ENCODE measurements around the gene MRPS5.
"Not testable (repeated sequence)": the region's sequence is repeated elsewhere in the genome, so short reads cannot be mapped to it uniquely, and the experiment has no call there.

Gene MRPS5

DNA sequence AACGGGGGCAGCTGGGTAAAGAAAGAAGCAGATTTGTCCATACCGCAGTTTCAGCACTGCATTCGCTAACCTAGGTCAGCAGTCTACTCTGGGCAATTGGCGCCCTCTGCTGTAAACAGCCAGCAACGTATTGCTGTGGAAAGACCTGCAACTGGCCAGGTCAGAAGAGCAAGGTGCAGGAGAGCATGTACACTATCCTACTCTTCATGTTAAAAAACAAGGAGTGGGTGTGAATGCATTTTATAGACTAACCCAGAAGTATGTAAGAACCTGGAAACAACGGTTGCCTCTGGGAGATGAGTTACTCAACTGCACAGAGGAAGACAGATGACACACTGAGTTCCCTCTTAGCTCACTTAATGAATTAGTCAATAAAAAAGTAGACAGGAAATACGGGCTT lies 6.2 kb downstream of the MRPS5 start:
- peaks cover 50% of the 10 kb centered on the region for H3K36me3 ChIP-seq (ENCODE audit: insufficient read depth, low read length)
- H3K4me1 ChIP-seq (ENCODE audit: insufficient read depth, low read length), result peaks cover under 1% of the 10 kb centered on the region
- H3K4me3 ChIP-seq (ENCODE audit: low read length), result no peak overlapping the region

DNA sequence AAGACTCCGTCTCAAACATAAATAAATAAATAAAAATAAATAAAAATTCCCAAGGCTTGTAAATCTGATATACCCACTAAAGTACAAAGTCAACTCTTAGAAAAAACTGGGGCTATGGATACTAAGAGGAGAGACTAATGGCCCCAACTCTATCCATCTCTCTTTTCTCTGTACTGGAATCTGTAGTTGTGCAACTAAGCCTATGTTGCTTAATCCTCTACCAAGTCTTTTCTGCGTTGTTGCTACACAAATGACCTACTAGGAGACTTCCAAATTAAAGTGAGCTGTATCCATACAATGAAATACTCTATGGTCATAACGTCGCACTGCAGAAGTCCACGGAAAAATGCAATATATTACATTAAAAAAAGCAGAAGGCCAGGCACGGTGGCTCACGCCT lies 8.1 kb downstream of the MRPS5 start:
- H3K36me3 ChIP-seq (ENCODE audit: insufficient read depth, low read length), result peaks cover 63% of the 10 kb centered on the region
- peaks cover 4% of the 10 kb centered on the region for H3K9me3 ChIP-seq (ENCODE audit: low read length)
- H3K27me3 ChIP-seq (ENCODE audit: insufficient read depth, low read length), result no peaks in the 10 kb centered on the region
- no peak overlapping the region for H2AFZ ChIP-seq (ENCODE audit: low read depth, low read length)
- no peak overlapping the region for H3K4me3 ChIP-seq (ENCODE audit: low read length)
- H3K4me1 ChIP-seq (ENCODE audit: insufficient read depth, low read length), result no peaks in the 10 kb centered on the region

More for the DNA sequence above, 6.2 kb downstream of the MRPS5 start:
- Histone ChIP-seq H3K27me3 (ENCODE audit: insufficient read depth, low read length) (no peaks in the 10 kb centered on the region), H3K9me3 (ENCODE audit: low read length) (peaks cover 7% of the 10 kb centered on the region), H2AFZ (ENCODE audit: low read depth, low read length) (no peak overlapping the region)

DNA sequence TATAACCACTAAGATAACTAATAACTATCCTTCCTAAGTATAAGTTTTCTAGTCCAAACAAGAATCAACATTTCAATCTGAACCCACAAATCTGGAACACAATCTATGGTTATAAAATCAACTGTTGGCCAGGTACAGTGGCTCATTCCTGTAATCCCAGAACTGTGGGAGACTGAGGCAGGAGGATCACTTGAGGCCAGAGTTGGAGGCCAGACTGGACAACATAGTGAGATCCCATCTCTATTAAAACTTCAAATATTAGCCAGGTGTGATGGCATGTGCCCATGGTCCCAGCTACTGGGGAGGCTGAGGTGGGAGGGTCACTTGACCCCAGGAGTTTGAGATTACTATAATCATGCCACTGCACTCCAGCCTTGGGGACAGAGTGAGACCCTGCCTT lies 11.2 kb downstream of the MRPS5 start:
- Histone ChIP-seq H3K36me3 (ENCODE audit: insufficient read depth, low read length) (peaks cover 77% of the 10 kb centered on the region), H3K4me1 (ENCODE audit: insufficient read depth, low read length) (no peaks in the 10 kb centered on the region), H3K27me3 (ENCODE audit: insufficient read depth, low read length) (no peaks in the 10 kb centered on the region), H3K4me3 (ENCODE audit: low read length) (no peak overlapping the region), H2AFZ (ENCODE audit: low read depth, low read length) (no peak overlapping the region), H3K9me3 (ENCODE audit: low read length) (no peaks in the 10 kb centered on the region)

DNA sequence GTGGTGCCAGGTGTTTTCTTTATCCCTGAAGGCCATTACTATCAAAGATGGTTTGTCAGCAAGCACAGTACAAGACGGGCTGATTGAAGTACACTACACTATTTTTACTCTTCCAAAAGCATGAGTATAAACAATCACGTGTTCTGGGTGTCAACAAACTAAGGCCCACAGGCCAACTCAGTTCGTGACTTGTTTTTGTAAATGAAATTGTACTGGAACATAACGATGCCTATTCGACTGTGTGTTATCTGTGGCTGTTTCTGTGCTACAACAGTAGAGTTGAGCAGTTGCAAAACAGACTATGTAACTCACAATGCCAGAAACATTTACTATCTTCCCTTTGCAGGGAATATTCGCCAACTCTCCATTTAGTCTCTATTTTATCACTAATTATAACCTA lies 12.3 kb downstream of the MRPS5 start:
- Histone ChIP-seq H3K9me3 (ENCODE audit: low read length) (no peaks in the 10 kb centered on the region), H2AFZ (ENCODE audit: low read depth, low read length) (no peak overlapping the region), H3K4me1 (ENCODE audit: insufficient read depth, low read length) (no peaks in the 10 kb centered on the region), H3K4me3 (ENCODE audit: low read length) (no peak overlapping the region), H3K27me3 (ENCODE audit: insufficient read depth, low read length) (no peaks in the 10 kb centered on the region), H3K36me3 (ENCODE audit: insufficient read depth, low read length) (peaks cover 78% of the 10 kb centered on the region)

DNA sequence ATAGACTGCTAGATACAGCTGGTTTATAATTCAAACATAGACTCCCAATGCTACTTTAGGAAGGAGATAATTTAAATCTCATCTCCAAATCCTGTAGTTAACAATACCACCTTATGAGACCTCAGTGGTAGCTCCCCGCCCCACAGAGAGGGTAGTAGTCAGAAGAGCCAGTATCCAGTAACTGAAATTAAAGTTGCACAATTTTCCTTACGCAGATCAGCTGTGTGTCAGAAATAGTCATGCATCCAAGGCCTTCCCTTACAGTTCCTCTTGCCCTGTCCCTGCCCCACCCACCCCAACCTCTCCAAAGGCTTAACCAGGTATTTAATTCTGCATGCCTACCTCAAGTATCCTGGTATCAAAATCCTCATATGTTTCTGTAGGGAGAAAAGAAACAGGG lies 15.5 kb downstream of the MRPS5 start:
- Histone ChIP-seq H3K4me1 (ENCODE audit: insufficient read depth, low read length) (no peaks in the 10 kb centered on the region), H3K9me3 (ENCODE audit: low read length) (no peaks in the 10 kb centered on the region), H3K36me3 (ENCODE audit: insufficient read depth, low read length) (peaks cover 87% of the 10 kb centered on the region), H2AFZ (ENCODE audit: low read depth, low read length) (no peak overlapping the region), H3K27me3 (ENCODE audit: insufficient read depth, low read length) (no peaks in the 10 kb centered on the region), H3K4me3 (ENCODE audit: low read length) (no peak overlapping the region)

DNA sequence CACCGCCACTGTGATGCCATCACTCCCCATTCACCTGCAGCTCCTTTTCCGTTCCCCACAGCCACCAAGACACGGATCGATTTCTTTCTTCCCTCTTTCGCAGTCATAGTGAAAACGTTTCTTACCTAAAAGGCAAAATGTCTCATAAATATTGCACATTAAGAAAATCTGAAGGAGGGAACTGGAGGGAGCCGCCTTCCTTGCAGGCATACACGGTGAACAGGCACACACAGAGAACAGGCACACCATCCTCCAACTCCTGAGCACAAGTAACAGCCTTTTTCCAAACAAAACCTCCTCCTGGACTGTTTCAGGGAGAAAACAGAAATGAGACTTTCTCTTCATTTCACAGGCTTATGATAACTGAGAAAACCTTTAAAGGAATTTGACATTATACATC lies 17.0 kb downstream of the MRPS5 start:
- H3K36me3 ChIP-seq (ENCODE audit: insufficient read depth, low read length), result peaks cover 84% of the 10 kb centered on the region
- H2AFZ ChIP-seq (ENCODE audit: low read depth, low read length), result no peak overlapping the region

DNA sequence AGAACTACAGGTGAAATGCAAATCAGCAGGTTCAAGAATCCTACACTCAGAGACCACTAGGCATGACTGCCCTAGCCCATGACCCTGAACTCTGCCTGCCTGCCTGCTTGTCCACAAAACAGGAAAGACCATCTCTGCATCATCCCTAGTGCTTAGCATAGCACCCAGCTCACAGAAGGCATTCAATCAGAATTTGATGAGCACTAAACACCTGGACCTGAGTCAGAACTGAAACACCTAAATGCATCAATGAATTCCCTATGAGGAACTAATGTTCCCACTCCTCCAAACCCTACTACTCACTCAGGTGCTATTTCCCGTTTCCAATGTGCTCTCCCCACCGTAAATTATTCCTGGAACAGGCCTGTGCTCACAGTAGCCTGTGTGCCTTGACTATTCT lies 21.7 kb downstream of the MRPS5 start:
- H3K4me1 ChIP-seq (ENCODE audit: insufficient read depth, low read length), result no peaks in the 10 kb centered on the region
- peaks cover 3% of the 10 kb centered on the region for H3K9me3 ChIP-seq (ENCODE audit: low read length)
- H3K36me3 ChIP-seq (ENCODE audit: insufficient read depth, low read length), result peaks cover 48% of the 10 kb centered on the region
- no peaks in the 10 kb centered on the region for H3K27me3 ChIP-seq (ENCODE audit: insufficient read depth, low read length)
- no peak overlapping the region for H2AFZ ChIP-seq (ENCODE audit: low read depth, low read length)
- no peak overlapping the region for H3K4me3 ChIP-seq (ENCODE audit: low read length)

More for the DNA sequence above, 17.0 kb downstream of the MRPS5 start:
- Histone ChIP-seq H3K4me3 (ENCODE audit: low read length) (no peak overlapping the region), H3K9me3 (ENCODE audit: low read length) (peaks cover 3% of the 10 kb centered on the region), H3K27me3 (ENCODE audit: insufficient read depth, low read length) (no peaks in the 10 kb centered on the region), H3K4me1 (ENCODE audit: insufficient read depth, low read length) (no peaks in the 10 kb centered on the region)

DNA sequence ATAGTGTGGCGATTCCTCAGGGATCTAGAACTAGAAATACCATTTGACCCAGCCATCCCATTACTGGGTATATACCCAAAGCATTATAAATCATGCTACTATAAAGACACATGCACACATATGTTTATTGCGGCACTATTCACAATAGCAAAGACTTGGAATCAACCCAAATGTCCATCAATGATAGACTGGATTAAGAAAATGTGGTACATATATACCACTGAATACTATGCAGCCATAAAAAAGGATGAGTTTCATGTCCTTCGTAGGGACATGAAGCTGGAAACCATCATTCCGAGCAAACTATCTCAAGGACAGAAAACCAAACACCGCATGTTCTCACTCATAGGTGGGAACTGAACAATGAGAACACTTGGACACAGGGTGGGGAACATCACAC lies 23.3 kb downstream of the MRPS5 start:
- H3K4me1 ChIP-seq (ENCODE audit: insufficient read depth, low read length); H3K27me3 ChIP-seq (ENCODE audit: insufficient read depth, low read length); H2AFZ ChIP-seq (ENCODE audit: low read depth, low read length); H3K4me3 ChIP-seq (ENCODE audit: low read length); H3K9me3 ChIP-seq (ENCODE audit: low read length): not testable (repeated sequence)
- peaks cover 36% of the 10 kb centered on the region for H3K36me3 ChIP-seq (ENCODE audit: insufficient read depth, low read length)

DNA sequence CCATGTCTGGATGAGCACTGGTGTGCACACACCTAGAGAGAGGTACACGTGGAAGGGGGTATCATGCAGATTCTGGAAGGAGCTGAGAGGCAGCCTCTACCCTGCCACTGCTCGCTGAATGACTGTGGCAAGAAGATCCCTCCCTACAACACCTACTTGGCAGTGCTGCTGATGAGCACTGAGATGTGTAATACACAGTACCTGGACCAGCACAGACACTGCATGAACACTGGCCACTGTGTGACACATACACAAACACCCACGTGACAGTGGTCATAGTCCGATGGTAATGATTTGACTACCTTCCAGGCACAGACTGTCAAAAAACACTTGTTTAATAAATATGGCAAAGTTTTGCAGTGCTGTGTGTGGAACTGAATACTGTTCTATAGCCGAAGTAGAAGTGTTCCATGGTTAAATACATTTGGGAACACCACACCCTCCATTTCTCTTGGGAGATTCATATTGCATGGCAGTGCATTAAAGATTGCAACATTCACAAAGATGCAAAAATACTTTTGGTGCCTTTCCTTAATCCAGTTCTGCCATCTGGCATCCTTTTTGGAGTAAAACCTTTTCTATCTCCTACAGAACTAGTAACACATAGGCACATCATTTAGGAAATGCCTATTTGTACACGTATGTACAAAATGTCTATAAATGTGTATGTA lies 29.6 kb downstream of the MRPS5 start:
- Histone ChIP-seq H3K36me3 (ENCODE audit: insufficient read depth, low read length) (peaks cover 42% of the 10 kb centered on the region), H3K4me3 (ENCODE audit: low read length) (no peak overlapping the region), H3K4me1 (ENCODE audit: insufficient read depth, low read length) (no peaks in the 10 kb centered on the region), H3K9me3 (ENCODE audit: low read length) (peaks cover 39% of the 10 kb centered on the region), H2AFZ (ENCODE audit: low read depth, low read length) (no peak overlapping the region), H3K27me3 (ENCODE audit: insufficient read depth, low read length) (no peaks in the 10 kb centered on the region)

DNA sequence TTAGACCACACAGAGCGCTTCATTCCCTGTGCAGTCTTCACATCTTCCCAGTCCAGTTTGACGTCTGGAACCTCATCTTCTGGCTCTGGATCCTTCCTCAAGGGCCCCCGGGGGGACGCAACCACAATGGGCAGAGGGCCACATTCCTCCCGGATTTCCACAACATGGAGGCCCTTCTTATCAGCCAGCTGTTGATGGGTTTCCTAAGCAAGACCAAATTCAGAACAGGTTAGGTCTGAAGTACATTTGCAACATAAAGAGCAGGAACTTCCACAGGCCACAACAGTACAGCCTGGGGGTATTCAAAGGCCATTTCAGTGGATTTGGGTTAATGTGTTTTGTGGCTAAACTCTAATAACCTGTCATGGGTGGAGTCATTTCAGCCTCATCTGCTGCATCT lies 34.2 kb downstream of the MRPS5 start:
- H3K4me1 ChIP-seq (ENCODE audit: insufficient read depth, low read length), result no peaks in the 10 kb centered on the region
- peaks cover 35% of the 10 kb centered on the region for H3K9me3 ChIP-seq (ENCODE audit: low read length)
- peaks cover 51% of the 10 kb centered on the region for H3K36me3 ChIP-seq (ENCODE audit: insufficient read depth, low read length)
- no peak overlapping the region for H3K4me3 ChIP-seq (ENCODE audit: low read length)
- no peaks in the 10 kb centered on the region for H3K27me3 ChIP-seq (ENCODE audit: insufficient read depth, low read length)
- no peak overlapping the region for H2AFZ ChIP-seq (ENCODE audit: low read depth, low read length)

DNA sequence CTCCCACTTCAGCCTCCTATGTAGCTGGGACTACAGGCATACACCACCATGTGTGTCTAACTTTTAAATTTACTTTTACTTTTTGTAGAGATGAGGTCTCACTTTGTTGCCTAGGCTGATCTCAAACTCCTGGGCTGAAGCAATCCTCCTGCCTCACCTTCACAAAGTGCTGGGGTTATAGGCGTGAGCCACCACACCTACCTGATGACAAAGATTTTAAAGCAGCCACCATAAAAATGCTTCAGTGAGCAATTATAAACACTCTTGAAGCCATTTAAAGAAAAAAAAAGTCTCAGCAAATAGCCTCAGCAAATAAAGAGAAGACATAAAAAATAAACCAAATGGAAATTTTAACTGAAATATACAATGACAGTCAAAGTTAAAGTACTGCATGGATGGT lies 35.6 kb downstream of the MRPS5 start:
- H3K4me3 ChIP-seq (ENCODE audit: low read length), result no peak overlapping the region
- H3K4me1 ChIP-seq (ENCODE audit: insufficient read depth, low read length), result no peaks in the 10 kb centered on the region
- H3K27me3 ChIP-seq (ENCODE audit: insufficient read depth, low read length), result no peaks in the 10 kb centered on the region
- peaks cover 28% of the 10 kb centered on the region for H3K9me3 ChIP-seq (ENCODE audit: low read length)
- peaks cover 40% of the 10 kb centered on the region for H3K36me3 ChIP-seq (ENCODE audit: insufficient read depth, low read length)
- H2AFZ ChIP-seq (ENCODE audit: low read depth, low read length), result no peak overlapping the region

DNA sequence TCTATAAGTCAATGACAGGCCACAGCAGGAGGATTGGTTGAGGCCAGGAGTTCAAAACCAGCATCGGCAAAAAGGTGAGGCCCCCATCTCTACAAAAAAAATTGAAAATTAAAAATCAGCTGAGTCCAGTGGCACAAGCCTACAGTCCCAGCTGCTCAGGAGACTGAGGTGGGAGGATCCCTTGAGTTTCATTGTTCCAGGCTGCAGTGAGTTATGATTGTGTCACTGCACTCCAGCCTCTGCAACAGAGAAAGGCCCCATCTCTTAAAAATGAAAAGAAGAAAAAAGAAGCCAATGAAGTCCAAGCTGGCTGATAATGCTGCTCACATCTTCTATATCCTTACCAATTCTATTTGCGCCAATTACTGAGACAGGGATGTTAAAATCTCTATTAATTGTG lies 39.1 kb downstream of the MRPS5 start:
- H3K4me1 ChIP-seq (ENCODE audit: insufficient read depth, low read length), result no peaks in the 10 kb centered on the region
- H3K36me3 ChIP-seq (ENCODE audit: insufficient read depth, low read length), result peaks cover 22% of the 10 kb centered on the region
- peaks cover 4% of the 10 kb centered on the region for H3K27me3 ChIP-seq (ENCODE audit: insufficient read depth, low read length)
- H3K4me3 ChIP-seq (ENCODE audit: low read length), result no peak overlapping the region
- H3K9me3 ChIP-seq (ENCODE audit: low read length), result peaks cover 11% of the 10 kb centered on the region
- no peak overlapping the region for H2AFZ ChIP-seq (ENCODE audit: low read depth, low read length)

DNA sequence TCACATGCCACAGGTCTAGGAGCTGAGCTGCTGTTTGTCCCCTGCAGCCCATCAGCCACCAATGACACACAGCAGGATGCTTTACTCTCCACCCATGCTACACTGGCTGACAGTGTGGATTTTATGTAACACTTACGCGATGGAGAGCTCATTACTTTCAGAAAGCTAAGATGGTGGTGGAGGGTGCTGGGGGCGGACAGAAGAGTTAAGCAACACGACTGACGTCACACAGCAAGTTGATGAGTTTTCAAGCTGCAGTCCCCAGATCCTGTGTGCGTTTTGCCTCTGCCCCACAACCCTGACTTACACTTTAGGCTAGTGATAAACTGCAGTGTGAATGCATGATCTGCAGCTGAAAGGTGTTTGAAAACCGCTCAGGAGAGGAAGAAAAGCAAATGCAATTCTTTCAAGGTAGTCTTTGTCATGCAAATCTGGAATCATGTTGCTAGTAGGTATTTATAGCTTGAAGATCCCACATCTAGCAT lies 42.4 kb downstream of the MRPS5 start:
- Histone ChIP-seq H3K4me1 (ENCODE audit: insufficient read depth, low read length) (no peaks in the 10 kb centered on the region), H3K4me3 (ENCODE audit: low read length) (no peak overlapping the region), H3K9me3 (ENCODE audit: low read length) (no peaks in the 10 kb centered on the region), H3K36me3 (ENCODE audit: insufficient read depth, low read length) (no peaks in the 10 kb centered on the region), H3K27me3 (ENCODE audit: insufficient read depth, low read length) (peaks cover 4% of the 10 kb centered on the region), H2AFZ (ENCODE audit: low read depth, low read length) (no peak overlapping the region)
